ENCODE results near the gene PABPC4L.

DNA sequence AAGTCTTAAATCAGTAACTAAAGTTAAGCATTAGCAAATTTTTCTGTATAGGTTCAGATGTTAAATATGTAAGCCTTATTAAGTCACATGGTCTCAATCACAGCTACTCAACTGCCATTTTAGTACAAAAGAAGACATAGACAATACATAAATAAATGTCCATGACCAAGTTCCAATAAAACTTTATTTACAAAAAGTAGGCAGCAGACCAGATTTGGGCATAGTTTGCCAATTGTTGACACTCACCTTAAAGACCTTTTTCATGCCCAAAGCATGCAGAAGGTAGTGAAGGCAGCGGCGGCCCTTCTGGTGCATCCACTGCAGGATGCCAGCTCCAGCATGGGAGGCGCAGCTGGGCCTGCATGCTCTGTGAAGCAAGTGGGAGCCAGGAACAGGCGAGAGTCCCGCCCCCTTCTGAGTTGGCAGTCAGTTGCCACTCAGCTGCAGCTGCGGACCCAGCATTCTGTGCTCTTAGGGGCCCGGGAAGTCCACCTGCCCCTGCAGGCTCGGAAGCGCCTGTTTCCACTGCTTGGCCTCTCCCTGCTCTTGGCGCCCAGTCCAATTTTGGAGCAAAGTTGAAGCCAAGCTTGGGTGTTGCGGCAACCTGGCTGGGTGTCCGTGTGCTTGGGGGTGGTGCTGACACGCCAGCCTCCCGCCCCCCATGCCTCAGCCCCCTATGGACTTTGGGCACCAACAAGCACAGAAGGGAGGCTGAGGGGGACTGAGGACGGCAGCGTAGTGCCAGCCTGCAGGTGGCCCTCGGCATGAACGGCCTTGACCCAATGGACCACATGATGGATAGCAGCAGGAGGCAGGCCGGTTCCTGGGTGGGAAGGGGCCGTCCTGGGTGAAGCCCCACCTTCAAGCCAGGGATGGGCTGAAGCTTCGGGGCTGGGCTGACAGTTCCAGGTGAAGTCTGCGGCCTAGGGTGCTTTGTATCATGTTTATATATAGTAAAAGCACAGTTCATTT is 42.4 kb upstream of the PABPC4L start:
- TF ChIP-seq CTCF (conservative IDR thresholded peaks at IDR 0.05; ENCODE audit: low read length): no peak
- TF ChIP-seq EZH2phosphoT487 (IDR thresholded peaks at IDR 0.05; ENCODE audit: borderline replicate concordance): no peak

Measured in Loucy (cell line).